Fibroblast of skin of left biceps (primary cell): Measurements from ENCODE around the gene HSPB8.

Experiments used
- DNase-seq, 2 experiments: peaks; one replicate each; pipeline ENCODE4 v3.0.0-alpha.2; 2013; ENCODE audit warnings: low read depth in 2 of 2

HSPB8 gene

DNA sequence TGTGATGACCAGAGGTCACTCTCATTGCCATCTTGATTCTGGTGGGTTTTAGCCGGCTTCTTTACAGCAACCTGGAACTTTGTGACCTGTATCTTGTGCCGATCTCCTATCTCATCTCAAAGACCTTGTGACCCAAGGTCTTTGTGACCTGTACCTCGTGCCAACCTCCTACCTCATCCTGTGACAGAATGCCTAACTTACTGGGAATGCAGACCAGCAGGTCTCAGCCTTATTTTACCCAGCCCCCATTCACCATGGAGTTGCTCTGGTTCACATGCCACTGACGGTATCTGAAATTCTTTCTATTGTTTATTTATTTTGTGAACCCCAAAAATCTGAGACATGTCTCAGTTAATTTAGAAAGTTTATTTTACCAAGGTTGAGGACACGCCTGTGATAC is 7.4 kb upstream of the HSPB8 start:
- no peak for DNase-seq

- DNase-seq: no peak
These were observed 6.9 kb upstream of the HSPB8 start for GRCh38 chr12:119171691-119172425.

DNA sequence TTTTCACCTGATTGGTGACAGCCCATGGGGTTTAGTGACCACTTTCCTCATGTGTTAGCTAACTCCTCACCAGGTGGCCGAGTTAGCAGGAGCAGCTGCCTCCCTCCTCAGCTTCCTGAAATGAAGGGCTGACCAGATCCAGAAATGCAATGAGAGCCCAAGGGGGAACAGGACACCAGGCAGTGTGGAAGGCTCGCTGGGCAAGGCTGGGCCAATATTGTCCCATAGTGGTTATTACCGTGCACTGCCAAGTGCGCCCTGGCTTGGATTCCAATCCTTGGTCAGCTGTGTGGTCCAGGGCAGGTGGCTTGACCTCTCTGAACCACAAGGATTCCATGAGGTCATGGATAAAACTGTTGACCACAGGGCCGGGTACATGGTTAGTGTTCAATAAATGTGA is 3.6 kb upstream of the HSPB8 start:
- DNase-seq: no peak

GRCh38 chr12:119176267-119177055 is 2.3 kb upstream of the HSPB8 start:
- peak; percentile 55 to 57 for DNase-seq

DNA sequence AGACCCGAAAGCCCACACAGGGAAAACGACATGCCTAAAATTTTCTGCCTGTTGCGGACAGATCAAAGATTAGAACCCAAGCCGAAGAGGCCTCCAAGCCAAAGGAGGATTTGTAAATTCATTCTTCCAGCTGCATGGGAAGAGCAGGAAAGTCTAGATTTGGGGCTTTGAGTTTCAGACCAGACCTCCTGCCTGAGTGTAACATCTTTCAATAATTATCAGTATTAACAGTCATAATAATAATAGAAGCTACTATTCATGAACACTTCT is 1.7 kb upstream of the HSPB8 start:
- no peak for DNase-seq

GRCh38 chr12:119177724-119178380 is 879 bp upstream of the HSPB8 start:
- DNase-seq: no peak

DNA sequence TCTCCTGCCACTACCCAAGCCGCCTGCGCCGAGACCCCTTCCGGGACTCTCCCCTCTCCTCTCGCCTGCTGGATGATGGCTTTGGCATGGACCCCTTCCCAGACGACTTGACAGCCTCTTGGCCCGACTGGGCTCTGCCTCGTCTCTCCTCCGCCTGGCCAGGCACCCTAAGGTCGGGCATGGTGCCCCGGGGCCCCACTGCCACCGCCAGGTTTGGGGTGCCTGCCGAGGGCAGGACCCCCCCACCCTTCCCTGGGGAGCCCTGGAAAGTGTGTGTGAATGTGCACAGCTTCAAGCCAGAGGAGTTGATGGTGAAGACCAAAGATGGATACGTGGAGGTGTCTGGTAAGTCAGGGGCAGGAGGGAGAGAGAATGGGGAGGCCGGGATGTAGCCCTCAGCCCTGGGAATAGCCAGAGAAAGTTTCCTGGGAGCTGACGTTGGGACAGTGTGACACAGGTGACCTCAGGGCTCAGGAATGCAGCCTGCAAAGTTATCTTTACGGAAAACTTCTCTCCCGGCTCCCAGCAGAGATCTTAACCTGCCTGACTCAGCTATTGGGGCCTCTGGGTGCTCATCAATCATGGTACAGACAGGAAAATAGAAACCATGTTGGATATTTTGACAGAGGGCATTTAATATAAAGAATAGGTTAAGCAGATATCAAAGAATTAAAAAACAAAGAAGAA is 747 bp downstream of the HSPB8 start:
- DNase-seq: peak; percentile 23 to 31

- DNase-seq: peak in 1 of 2 experiments; percentile 14
These were observed 1.8 kb downstream of the HSPB8 start for GRCh38 chr12:119180380-119181040.

GRCh38 chr12:119181202-119181601 is 2.5 kb downstream of the HSPB8 start:
- DNase-seq: no peak

- no peak for DNase-seq
These were observed 3.2 kb downstream of the HSPB8 start for GRCh38 chr12:119181944-119182343.

- DNase-seq: no peak
These were observed 4.2 kb downstream of the HSPB8 start for GRCh38 chr12:119182701-119183493.

- no peak for DNase-seq
These were observed 5.4 kb downstream of the HSPB8 start for GRCh38 chr12:119183942-119184695.

- no peak for DNase-seq
These were observed 16.5 kb downstream of the HSPB8 start for GRCh38 chr12:119195256-119195655.

- no peak for DNase-seq
These were observed 19.7 kb downstream of the HSPB8 start for GRCh38 chr12:119198440-119198839.

- no peak for DNase-seq
These were observed 21.9 kb downstream of the HSPB8 start for GRCh38 chr12:119200601-119201000.

DNA sequence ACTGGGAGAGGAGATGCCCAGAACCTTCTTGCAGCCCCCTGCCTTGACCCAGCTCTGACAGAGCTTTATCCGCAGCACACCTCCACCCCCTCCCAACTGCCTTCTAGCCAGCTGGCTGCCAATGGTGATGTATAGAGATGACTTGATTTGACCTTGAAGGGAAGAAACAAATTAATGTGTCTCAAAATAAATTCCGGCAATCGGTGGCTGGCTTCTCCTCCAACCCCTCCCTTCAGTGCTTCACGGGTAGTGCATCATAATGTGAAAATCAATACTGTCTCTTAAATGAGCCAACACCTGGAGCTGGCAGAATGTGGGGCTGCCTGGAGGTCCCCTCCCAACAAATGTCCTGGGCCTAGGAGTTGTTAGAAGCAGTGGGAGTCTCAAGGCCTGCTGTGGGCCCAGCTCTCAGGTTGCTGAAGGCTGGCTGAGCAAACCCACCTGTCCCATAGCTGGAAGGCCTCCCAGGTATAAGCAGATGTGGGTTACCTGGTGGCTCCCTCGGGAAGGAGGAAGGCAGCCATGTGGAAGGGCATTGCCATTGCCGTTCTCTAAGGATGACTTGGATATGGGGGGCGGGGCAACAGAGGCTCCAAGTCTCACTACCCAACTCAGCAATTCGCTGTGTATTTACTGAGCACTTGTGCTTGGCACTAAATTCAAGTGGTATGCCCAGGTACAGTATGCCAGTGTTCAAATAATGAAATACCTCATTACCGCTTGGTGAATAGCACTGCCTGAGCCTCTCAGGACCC is 23.2 kb downstream of the HSPB8 start:
- DNase-seq: no peak

DNA sequence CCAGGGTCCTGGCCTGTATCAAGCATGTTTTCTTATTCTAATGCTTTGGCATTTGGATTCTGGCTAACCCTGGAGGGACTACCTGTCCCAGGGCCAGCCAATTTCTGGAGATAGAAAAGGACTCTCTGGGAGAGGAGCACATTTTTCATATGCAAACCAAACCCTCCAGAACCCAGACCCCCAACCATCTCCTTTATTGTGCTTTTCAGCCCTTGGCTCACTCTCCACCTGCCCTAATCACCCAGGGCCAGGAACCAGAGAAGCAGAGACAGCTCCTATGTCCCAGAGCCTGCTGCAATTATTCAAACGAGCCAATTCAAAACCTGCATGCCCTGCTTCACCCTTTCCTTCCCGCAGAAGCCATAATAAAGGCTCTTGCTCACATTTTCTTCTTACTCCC is 23.8 kb downstream of the HSPB8 start:
- no peak for DNase-seq

- no peak for DNase-seq
These were observed 25.4 kb downstream of the HSPB8 start for GRCh38 chr12:119204131-119204530.

DNA sequence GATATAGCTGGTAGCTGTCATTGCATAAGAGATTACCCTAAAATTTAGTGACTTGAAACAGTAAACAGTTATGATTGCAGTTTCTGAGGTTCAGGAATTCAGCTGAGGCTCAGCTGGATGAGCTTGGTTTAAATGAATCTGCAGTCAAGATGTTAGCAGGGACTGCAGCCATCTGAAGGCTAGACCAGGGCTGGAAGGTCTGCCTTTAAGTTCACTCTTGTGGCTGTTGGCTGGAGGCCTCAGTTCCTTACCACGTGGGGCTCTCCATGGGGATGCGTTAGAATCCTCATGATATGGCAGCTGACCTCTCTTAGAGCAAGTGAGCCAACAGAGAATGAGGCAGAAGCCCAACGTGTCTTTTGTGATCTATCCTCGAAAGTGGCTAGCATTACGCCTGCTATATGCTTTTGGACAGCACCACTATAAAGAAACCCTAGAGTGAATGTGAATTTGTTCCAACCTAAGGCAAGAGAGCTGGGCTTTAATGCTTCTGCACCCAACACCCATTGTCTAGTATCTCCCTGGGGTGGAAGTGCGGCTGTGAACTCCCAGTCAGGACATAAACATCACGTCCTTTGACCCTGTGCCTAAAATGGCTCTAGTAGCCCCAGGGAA is 26.0 kb downstream of the HSPB8 start:
- DNase-seq: no peak
